Measurements from ENCODE around the gene MOG. TPM values are rescaled to one million over a fixed set of nuclear protein-coding genes. Genes with fewer than 3 reads are reported as not detected.

MOG gene
- total RNA-seq, 1 experiment from 2014 or later = not detected

DNA sequence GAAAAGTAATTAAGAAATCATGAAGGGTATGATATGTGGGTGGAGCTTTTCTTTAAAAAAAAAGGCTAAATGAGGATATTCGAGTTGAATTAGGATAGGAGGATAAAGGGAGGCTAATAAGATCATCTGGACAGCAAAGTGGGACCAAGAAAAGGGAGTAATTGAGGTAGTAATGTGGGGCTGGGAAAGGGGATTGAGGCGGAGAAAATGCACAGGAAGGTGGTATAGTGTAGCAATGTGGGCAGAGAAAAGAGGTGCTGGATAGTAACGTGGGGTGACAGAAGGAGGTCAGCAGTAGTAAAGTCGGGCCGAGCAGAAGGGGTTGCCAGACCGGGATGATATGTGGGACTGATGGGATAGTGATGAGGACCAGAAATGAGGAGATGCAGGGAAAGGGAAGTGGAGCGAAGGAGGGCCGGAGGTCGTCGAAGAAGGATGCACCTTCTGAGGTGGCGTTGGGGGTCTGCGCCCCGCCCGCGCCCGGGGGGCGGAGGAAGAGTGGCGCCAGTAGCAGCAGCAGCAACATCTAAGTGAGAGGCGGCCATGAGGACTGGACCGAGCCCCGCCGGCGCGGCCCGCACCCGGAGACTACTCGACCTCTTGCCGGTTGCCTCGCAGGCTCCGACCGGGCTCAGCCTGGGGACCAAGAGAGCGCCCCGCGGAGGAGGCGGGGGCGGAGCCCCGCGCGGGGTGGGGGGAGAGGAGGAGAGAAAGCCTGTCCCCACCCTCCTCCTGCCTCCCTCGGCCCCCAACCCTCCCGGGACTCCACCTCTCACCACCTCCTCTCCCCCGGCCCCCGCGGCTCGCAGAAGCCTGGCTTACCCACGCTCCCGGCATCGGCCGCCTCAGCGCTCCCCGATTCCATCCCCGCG lies 24.8 kb upstream of the MOG start:
- peak; percentile 54 for DNase-seq
- intact Hi-C loops (cut with micrococcal nuclease; ENCODE audit: unreplicated experiment) = no loop called here
- peaks cover 34% of the 10 kb centered on the region for H3K4me1 Mint-ChIP-seq (ENCODE audit: low read depth, unreplicated experiment)
- H3K4me3 Mint-ChIP-seq (ENCODE audit: low read depth, unreplicated experiment) = peak overlapping the region; percentile 73
- peak overlapping the region; percentile 9 for H3K27ac Mint-ChIP-seq (ENCODE audit: unreplicated experiment)
- CTCF ChIA-PET = interaction anchor here (0.6 to 2.0 kb wide), 6 partner anchors 10 to 217 kb away, joined by 3 to 19 read pairs (median 3); partner anchors contain the start of gene OR12D1
- H3K27me3 Mint-ChIP-seq (ENCODE audit: unreplicated experiment) = peaks cover 7% of the 10 kb centered on the region
- H3K9me3 Mint-ChIP-seq (ENCODE audit: low read depth, unreplicated experiment) = no peaks in the 10 kb centered on the region
- H3K36me3 Mint-ChIP-seq (ENCODE audit: insufficient read depth, unreplicated experiment) = peaks cover 30% of the 10 kb centered on the region
- BruUV-seq (replicated peaks) = no TSS peak
- TF ChIP-seq CTCF (IDR thresholded peaks at IDR 0.05; ENCODE audit: unreplicated experiment) = no peak

DNA sequence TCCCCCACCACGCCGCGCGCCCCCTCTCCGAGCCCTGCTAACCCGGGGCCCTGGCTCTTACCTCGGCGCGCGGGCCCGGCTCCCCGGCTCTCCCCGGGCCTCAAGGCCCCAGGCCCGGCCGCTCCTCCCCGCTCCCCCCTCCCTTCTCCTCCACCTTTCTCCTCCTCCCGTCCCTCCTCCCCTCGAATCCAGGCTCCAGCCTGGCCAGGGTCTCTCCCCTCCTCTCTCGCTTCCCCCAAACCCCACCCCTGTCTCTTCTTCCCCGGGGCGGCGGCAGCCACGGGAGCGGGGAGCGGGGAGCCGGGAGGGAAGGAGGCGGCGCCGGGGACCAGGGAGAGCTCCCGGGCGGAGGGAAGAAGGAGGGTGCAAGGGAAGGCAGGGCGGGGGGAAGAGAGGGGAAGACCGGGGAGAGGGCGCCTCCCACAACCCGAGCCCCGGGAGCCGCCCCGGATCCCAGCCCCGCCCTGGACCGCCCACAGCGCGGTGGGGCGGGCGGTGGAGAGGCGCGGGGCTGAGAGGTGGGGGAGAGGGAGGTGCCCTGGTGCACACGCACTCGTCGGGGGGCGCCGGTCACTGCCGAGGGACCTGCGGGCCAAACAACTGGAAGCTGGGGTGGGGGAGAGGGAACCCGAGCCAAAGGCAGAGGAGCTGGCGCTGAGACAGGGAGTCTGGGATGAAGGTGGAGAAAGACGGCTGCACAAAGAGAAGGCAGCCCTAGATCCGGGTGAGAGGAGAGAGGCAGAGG lies 23.9 kb upstream of the MOG start, which contains the start of gene GABBR1:
GABBR1 (minus strand) TSS at position 395 of the 745 bp plus-strand sequence. CDS start 798 bp downstream, outside the sequence.
- no TSS peak for BruUV-seq (replicated peaks)
- Mint-ChIP-seq H3K36me3 (ENCODE audit: insufficient read depth, unreplicated experiment) (peaks cover 30% of the 10 kb centered on the region), H3K4me1 (ENCODE audit: low read depth, unreplicated experiment) (peaks cover 34% of the 10 kb centered on the region), H3K27ac (ENCODE audit: unreplicated experiment) (peak within 1 kb of the TSS; percentile 9), H3K4me3 (ENCODE audit: low read depth, unreplicated experiment) (peak within 1 kb of the TSS; percentile 73), H3K27me3 (ENCODE audit: unreplicated experiment) (peaks cover 15% of the 10 kb centered on the region), H3K9me3 (ENCODE audit: low read depth, unreplicated experiment) (no peaks in the 10 kb centered on the region)
- no peak for TF ChIP-seq CTCF (IDR thresholded peaks at IDR 0.05; ENCODE audit: unreplicated experiment)
- CTCF ChIA-PET = interaction anchor here (0.6 to 2.0 kb wide), 8 partner anchors 9 to 599 kb away, joined by 3 to 19 read pairs (median 4); partner anchors contain the start of gene OR12D1
- DNase-seq = peak; percentile 90
- intact Hi-C loops (cut with micrococcal nuclease; ENCODE audit: unreplicated experiment) = no loop called here

DNA sequence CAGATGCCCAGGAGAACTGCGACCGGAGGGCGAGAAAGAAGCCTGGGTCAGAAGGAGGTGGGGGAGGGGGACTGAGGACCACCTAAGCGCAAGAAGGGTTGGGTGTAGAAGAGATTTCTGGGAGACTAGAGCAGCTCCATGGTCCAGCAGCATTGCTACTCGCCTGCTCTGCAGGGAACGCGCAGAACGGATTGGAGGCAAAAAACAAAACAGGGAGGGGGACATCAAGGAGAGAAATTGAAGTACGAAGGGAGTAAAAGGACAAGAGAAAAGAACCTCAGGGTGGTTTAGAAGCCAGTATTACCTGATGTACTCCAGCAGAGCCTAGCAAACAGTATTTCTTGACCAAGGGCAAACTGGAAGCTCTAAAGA lies 23.4 kb upstream of the MOG start:
- peaks cover 21% of the 10 kb centered on the region for H3K27me3 Mint-ChIP-seq (ENCODE audit: unreplicated experiment)
- DNase-seq = no peak
- H3K4me3 Mint-ChIP-seq (ENCODE audit: low read depth, unreplicated experiment) = peak overlapping the region; percentile 73
- TF ChIP-seq CTCF (IDR thresholded peaks at IDR 0.05; ENCODE audit: unreplicated experiment) = no peak
- peaks cover 34% of the 10 kb centered on the region for H3K4me1 Mint-ChIP-seq (ENCODE audit: low read depth, unreplicated experiment)
- CTCF ChIA-PET = interaction anchor here (0.6 to 2.0 kb wide), 4 partner anchors 14 to 600 kb away, joined by 4 to 19 read pairs (median 8); no protein-coding TSS in a partner anchor
- intact Hi-C loops (cut with micrococcal nuclease; ENCODE audit: unreplicated experiment) = no loop called here
- no peaks in the 10 kb centered on the region for H3K9me3 Mint-ChIP-seq (ENCODE audit: low read depth, unreplicated experiment)
- no TSS peak for BruUV-seq (replicated peaks)
- H3K27ac Mint-ChIP-seq (ENCODE audit: unreplicated experiment) = no peak overlapping the region
- peaks cover 24% of the 10 kb centered on the region for H3K36me3 Mint-ChIP-seq (ENCODE audit: insufficient read depth, unreplicated experiment)

DNA sequence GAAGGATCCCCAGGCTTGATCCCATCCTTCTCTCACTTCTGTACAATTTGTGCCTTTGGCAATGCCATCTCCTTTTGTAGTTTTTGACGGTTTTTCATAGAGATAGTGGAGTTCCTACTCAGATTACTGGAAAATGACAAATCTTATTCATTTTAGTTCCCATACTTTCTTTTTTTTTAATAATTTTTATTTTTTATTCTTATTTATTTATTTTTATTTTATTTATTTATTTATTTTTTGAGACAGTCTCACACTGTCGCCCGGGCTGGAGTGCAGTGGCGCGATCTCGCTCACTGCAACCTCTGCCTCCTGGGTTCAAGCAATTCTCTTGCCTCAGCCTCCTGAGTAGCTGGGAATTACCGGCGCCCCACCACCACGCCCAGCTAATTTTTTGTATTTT lies 19.6 kb upstream of the MOG start:
- Mint-ChIP-seq H3K4me1 (ENCODE audit: low read depth, unreplicated experiment) (peaks cover 21% of the 10 kb centered on the region), H3K27ac (ENCODE audit: unreplicated experiment) (no peak overlapping the region), H3K36me3 (ENCODE audit: insufficient read depth, unreplicated experiment) (peaks cover 12% of the 10 kb centered on the region), H3K9me3 (ENCODE audit: low read depth, unreplicated experiment) (no peaks in the 10 kb centered on the region), H3K4me3 (ENCODE audit: low read depth, unreplicated experiment) (no peak overlapping the region), H3K27me3 (ENCODE audit: unreplicated experiment) (peaks cover 23% of the 10 kb centered on the region)
- intact Hi-C loops (cut with micrococcal nuclease; ENCODE audit: unreplicated experiment) = no loop called here
- DNase-seq = no peak
- no TSS peak for BruUV-seq (replicated peaks)
- CTCF ChIA-PET = interaction anchor here (0.6 to 1.1 kb wide), 2 partner anchors 11 to 23 kb away, joined by 3 to 5 read pairs; no protein-coding TSS in a partner anchor
- TF ChIP-seq CTCF (IDR thresholded peaks at IDR 0.05; ENCODE audit: unreplicated experiment) = no peak

Measured in Calu3 (cell line).